Loucy (cell line): ENCODE measurements around the gene PSMA6.
A peak's percentile ranks its signal among the peaks of the same experiment; 100 is the strongest.

Experiments used
- H2AFZ ChIP-seq: fragments of 200-600 bp; sonication (generic); 2 replicates; pipeline ENCODE4 v1.6.0; 2016; ENCODE audit warnings: antibody characterized with exemption, mild to moderate bottlenecking, low read length, moderate library complexity
- H3F3A ChIP-seq: fragments of 200-600 bp; 2 replicates; pipeline ENCODE4 v1.6.0; 2016; ENCODE audit warnings: antibody characterized with exemption, low read depth, mild to moderate bottlenecking
- H3K27me3 ChIP-seq: fragments of 200-600 bp; sonication (generic); 2 replicates; pipeline ENCODE4 v1.6.1; 2014; ENCODE audit warnings: low read length, mild to moderate bottlenecking; ENCODE audit not compliant: insufficient read depth, poor library complexity, severe bottlenecking
- H3K36me3 ChIP-seq: fragments of 200-600 bp; sonication (generic); 2 replicates; pipeline ENCODE4 v1.6.1; 2016; ENCODE audit warnings: low read length; ENCODE audit not compliant: insufficient read depth
- H3K4me1 ChIP-seq: fragments of 200-600 bp; sonication (generic); 2 replicates; pipeline ENCODE4 v1.5.1; 2014; ENCODE audit warnings: low read length, mild to moderate bottlenecking; ENCODE audit not compliant: insufficient read depth, poor library complexity, severe bottlenecking
- H3K4me2 ChIP-seq: fragments of 200-600 bp; sonication (generic); 2 replicates; pipeline ENCODE4 v1.6.0; 2014; ENCODE audit warnings: antibody characterized with exemption, low read length, low read depth, mild to moderate bottlenecking; ENCODE audit not compliant: poor library complexity, severe bottlenecking
- H3K4me3 ChIP-seq: fragments of 200-600 bp; sonication (generic); 2 replicates; pipeline ENCODE4 v1.5.1; 2014; ENCODE audit warnings: low read length, mild to moderate bottlenecking, mixed read lengths; ENCODE audit not compliant: poor library complexity, severe bottlenecking
- H3K79me2 ChIP-seq: fragments of 200-600 bp; sonication (generic); 2 replicates; pipeline ENCODE4 v1.6.1; 2014; ENCODE audit warnings: low read length; ENCODE audit not compliant: insufficient read depth
- H3K9ac ChIP-seq: fragments of 200-600 bp; sonication (generic); 2 replicates; pipeline ENCODE4 v1.6.0; 2014; ENCODE audit warnings: mild to moderate bottlenecking, low read depth, low read length, moderate library complexity; ENCODE audit not compliant: poor library complexity, severe bottlenecking
- H3K9me2 ChIP-seq: fragments of 200-600 bp; sonication (generic); replicated peaks from 2 replicates; pipeline ENCODE4 v1.6.1; 2016; ENCODE audit warnings: low read depth, low read length, mixed read lengths
- H3K9me3 ChIP-seq: fragments of 200-600 bp; sonication (generic); 2 replicates; pipeline ENCODE4 v1.6.1; 2014; ENCODE audit warnings: mild to moderate bottlenecking, antibody characterized with exemption, low read length, low read depth; ENCODE audit not compliant: insufficient read depth
- H4K20me1 ChIP-seq: fragments of 200-600 bp; sonication (generic); 2 replicates; pipeline ENCODE4 v1.6.0; 2014; ENCODE audit warnings: antibody characterized with exemption, low read length, mild to moderate bottlenecking; ENCODE audit not compliant: insufficient read depth, poor library complexity, severe bottlenecking
- EZH2phosphoT487 ChIP-seq: fragments of 200-600 bp; IDR thresholded peaks from 2 replicates; pipeline ENCODE4 v1.6.1; 2018; ENCODE audit warnings: antibody characterized with exemption, mild to moderate bottlenecking, moderate library complexity, borderline replicate concordance
- TF ChIP-seq, protein P1 (sequence below): fragments of 200-600 bp; sonication (generic); conservative IDR thresholded peaks from 2 replicates; pipeline ENCODE4 v1.5.1; 2014; ENCODE audit warnings: mild to moderate bottlenecking, antibody characterized with exemption, low read length

PSMA6 gene

DNA sequence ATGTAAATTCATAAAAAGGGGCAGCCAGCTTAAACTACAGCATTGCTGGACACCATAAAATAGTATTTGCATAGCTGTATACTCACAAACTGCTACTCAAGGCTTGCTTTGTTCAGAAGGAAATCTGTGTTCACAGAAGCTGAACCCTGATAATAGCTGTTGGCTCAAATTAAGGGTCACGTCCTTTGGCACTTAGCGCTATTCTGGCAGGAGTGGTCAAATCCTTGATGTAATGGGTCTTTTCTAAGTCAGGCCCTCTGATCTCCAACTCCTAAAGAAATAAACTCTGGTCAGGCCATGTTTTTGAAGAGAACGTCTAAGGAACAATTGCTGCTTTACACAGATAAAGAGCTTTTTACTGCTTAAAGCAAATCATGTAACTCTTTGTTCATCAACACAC is 12.8 kb upstream of the PSMA6 start:
- Histone ChIP-seq H3K4me3 (no peak overlapping the region), H3K27me3 (no peaks in the 10 kb centered on the region), H3K9me2 (no peaks in the 10 kb centered on the region), H3K4me2 (no peak overlapping the region), H3F3A (peaks cover 3% of the 10 kb centered on the region; the same call in 1 of the 2 replicates), H4K20me1 (no peaks in the 10 kb centered on the region), H3K4me1 (peaks cover 14% of the 10 kb centered on the region), H3K36me3 (peaks cover 5% of the 10 kb centered on the region; the same call in 1 of the 2 replicates), H3K9ac (no peak overlapping the region), H2AFZ (no peak overlapping the region), H3K79me2 (no peaks in the 10 kb centered on the region), H3K9me3 (no peaks in the 10 kb centered on the region)
- TF ChIP-seq, protein P1, sequence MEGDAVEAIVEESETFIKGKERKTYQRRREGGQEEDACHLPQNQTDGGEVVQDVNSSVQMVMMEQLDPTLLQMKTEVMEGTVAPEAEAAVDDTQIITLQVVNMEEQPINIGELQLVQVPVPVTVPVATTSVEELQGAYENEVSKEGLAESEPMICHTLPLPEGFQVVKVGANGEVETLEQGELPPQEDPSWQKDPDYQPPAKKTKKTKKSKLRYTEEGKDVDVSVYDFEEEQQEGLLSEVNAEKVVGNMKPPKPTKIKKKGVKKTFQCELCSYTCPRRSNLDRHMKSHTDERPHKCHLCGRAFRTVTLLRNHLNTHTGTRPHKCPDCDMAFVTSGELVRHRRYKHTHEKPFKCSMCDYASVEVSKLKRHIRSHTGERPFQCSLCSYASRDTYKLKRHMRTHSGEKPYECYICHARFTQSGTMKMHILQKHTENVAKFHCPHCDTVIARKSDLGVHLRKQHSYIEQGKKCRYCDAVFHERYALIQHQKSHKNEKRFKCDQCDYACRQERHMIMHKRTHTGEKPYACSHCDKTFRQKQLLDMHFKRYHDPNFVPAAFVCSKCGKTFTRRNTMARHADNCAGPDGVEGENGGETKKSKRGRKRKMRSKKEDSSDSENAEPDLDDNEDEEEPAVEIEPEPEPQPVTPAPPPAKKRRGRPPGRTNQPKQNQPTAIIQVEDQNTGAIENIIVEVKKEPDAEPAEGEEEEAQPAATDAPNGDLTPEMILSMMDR = no peak
- no peak for TF ChIP-seq EZH2phosphoT487

DNA sequence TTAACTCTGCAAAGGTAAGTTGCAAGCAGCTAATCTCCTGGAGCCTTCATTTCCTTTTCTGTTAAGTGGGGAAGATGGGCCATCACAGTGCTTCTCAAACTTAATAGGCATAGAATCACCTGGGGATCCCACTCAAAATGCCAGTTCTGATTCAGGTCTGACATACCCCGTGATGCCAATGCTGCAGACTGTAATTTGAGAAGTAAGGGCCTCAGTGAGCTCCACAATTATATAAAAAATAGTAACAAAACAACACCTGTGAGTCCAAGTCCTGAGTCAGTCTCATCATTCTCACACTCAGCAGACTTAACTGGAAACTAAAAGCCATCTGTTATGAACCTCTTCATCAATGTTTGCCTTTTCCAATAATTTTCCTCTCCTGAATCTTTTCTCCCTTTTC is 10.8 kb upstream of the PSMA6 start:
- Histone ChIP-seq H3K4me2 (no peak overlapping the region), H3K4me1 (peaks cover 32% of the 10 kb centered on the region), H3K9ac (peak overlapping the region; percentile 15), H3K9me3 (no peaks in the 10 kb centered on the region), H4K20me1 (no peaks in the 10 kb centered on the region), H3K9me2 (no peaks in the 10 kb centered on the region), H2AFZ (no peak overlapping the region), H3K36me3 (peaks cover 2% of the 10 kb centered on the region; the same call in 1 of the 2 replicates), H3K27me3 (no peaks in the 10 kb centered on the region), H3K79me2 (no peaks in the 10 kb centered on the region), H3F3A (peaks cover 19% of the 10 kb centered on the region; the same call in 1 of the 2 replicates), H3K4me3 (no peak overlapping the region)
- TF ChIP-seq, protein P1 = no peak
- no peak for TF ChIP-seq EZH2phosphoT487

DNA sequence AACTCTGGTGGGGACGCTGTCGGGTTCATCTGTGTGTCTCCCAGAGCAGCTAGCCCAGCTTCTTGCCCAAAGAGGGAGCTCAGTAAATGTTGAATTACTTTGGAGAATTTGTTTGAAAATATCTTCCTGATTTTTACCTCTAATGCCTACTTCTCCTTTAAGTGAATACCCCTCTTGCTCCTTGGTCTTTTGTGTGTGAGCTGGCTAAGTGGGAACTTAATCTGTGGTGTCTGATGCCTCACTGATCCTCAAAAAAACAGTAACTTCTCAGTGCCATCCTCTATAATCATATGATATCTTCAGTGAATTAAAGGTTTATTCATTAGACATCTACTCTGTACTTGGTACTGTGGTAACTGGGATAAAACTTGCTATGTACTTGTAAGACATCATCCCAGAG is 7.7 kb upstream of the PSMA6 start:
- Histone ChIP-seq H4K20me1 (no peaks in the 10 kb centered on the region), H3K79me2 (no peaks in the 10 kb centered on the region), H2AFZ (no peak overlapping the region), H3F3A (peaks cover 31% of the 10 kb centered on the region), H3K4me1 (peaks cover 61% of the 10 kb centered on the region), H3K9me2 (no peaks in the 10 kb centered on the region), H3K36me3 (no peaks in the 10 kb centered on the region), H3K4me3 (peak overlapping the region; percentile 69), H3K9ac (peak overlapping the region; percentile 91), H3K9me3 (no peaks in the 10 kb centered on the region), H3K4me2 (peak overlapping the region; percentile 91), H3K27me3 (no peaks in the 10 kb centered on the region)
- TF ChIP-seq, protein P1 = no peak
